ENCODE measurements around the gene FAM162A.

Gene FAM162A

DNA sequence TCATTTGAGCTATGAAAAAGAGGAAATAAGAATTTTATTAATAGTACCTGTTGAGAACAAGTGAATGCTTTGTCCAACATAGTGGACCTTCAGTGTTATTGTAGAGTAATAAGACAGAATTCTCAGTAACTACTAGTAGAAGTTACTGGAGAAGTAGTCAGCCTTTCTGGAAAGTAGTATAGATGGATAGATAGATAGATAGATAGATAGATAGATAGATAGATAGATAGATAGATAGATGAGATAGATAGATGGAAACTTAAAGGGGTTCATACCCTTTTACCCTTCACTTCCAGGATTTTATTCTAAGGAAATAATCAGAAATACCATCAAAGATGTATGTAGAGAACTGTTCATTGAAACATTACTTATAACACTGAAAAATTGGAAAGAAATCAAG, 5.2 kb downstream of the FAM162A start:
- DNase-seq: no peak

DNA sequence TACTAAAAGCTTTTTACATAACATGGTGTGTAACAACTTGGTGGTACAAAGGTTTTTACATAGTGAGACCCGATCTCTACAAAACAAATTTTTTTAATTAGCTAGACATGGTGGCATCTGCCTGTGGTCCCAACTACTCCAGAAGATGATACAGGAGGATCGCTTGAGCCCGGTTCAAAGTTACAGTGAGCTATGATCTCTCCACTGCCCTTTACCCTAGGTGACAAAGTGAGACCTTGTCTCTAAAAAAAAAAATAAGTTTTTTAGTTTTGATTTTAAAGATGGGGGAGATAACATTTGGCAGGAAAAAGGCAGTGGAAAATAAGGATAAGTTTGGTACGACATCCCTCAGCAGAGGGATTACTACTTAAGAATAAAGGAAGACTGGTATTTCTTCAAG, 5.9 kb downstream of the FAM162A start:
- no peak for DNase-seq

DNA sequence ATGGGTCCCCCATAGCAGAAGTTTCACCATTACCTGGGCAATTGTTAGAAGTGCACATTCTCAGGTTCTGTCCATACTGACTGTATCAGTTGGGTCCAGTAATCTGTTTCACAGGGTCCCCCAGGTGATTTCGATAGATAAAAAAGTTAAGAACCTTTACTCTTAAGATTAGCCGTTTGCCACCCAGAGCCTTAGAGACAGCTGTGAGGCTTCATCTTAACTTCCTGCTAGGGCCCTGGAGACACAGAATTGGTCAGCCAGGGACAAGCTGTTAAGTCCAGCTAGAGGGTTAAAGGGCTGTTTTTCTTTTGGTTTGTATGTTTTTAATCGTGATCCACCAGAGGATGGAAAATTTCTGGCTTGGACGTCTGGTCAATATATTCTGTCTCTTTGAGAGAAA, 6.7 kb downstream of the FAM162A start:
- DNase-seq: no peak

DNA sequence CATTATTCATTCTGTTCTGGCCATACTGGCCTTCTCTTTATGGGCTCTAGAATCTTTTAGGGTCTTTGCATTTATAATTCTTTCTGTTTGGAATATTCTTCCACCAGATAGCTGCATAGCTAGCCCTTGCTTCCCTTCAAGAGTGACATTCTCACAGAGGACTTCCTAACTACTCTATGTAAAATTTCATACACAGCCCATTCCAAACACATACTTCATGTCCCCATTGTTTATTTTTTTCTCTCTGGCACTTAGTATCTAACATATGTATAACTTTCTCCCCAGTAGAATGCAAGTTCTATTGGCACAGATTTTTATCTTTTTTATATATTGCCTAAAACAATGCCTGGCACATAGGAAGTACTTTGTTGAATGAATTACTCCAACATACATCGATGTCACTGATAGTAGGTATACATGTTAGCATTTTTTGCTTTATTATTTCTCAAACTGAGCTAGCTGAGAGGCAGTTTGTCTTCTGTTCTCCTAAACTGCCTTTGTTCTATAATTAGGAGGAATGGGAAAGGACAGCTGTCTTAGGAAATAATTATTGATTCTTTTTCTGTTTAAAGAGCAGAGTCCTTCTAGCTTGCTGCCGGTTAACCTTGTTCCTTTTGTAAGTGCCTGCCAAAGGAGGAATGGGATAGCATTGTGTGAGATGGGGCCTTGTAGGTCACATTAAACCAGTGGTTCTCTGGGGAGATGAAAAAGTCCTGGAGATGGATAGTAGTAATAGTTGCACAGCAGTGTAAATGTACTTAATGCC, 7.9 kb downstream of the FAM162A start:
- DNase-seq: no peak

DNA sequence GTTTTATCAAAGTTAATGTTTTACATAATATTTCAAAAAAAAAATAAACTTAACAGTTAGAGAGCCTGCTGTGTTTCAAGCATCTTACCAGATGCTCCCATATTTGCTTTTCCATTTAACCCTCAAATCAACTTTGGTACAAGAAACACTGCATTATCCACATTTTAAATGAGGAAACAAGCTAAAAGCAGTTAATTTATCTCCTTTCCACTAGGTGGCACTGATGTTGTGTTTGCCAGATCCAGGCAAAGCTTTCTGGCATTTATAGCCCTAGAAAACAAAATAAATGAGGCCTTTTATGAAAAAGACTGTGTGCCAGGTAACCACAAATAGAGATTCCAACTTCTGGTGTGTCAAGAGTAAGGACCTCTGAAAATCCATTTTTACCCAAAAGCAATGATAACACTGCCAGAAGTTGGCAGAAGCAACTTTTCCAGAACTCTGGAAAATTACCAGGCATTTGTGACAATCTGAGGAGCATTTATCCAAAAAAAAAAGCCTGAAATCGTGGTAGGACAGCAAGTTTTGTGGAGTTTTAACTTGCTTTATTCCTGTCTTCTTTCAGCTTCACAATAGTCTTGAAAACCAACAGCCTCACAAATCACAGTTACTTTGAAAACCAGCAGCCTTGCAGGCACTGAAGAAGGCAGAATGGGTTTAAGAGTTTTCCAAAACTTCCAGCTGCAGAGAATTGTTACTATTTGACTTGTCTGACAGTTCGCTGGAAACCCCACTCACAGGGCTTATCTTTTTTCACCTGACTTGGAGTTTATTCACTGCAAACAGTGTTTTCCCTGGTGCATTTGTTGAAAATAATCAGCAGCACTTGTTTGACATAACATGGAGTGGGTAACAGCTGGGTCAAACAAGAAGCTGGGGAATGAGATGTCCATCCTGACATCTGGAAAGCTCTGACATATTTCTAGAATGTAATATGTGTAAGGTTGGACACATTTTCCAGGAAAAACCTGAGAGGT, 9.2 kb downstream of the FAM162A start:
- no peak for DNase-seq

DNA sequence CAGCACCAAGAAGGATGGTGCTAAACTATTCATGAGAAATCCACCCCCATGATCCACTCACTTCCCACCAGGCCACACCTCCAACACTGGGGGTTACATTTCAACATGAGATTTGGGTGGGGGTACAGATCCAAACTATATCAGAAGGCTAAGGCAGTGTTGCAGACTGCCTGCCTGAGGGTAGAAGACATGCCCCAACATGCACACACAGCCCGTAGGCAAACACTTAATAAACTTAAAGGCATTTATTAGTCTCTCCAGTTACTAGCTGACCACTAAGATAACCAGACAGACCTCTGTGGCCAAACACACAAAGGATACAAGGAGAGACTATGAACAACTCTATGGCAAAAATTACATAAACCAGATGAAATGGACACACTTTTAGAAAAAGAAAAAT, 10.2 kb downstream of the FAM162A start:
- DNase-seq: no peak

DNA sequence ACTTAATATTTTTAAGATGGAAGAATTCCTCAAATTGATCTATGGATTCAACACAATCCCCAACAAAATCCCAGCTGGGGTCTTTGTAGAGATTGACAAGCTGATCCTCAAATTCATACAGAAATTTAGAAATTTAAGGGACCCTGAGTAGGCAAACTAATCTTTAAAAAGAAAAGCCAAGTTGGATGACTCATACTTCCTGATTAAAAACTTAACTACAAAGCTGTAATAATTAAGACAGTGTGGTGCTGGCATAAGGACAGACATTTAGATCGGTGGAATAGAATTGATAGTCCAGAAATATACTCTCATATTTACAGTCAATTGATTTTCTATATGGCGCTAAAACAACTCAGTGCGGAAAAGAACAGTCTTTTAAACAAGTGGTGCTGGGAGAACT, 11.6 kb downstream of the FAM162A start:
- no peak for DNase-seq

DNA sequence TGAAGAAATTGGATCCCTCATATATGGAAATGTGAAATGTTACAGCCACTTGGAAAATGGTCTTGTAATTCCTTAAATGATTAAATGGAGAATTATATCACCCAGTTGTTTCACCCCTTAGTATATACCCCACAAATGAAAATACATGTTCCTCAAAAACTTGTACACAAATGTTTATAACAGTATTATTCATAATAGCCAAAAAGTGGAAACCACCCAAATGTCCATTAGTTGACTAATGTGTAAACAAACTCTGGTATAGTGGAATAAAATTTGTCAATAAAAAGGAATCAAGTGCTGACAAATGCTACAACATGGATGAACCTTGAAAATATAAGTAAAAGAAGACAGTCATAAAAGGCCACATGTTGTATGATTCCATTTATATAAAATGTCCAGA, 12.5 kb downstream of the FAM162A start:
- no peak for DNase-seq

DNA sequence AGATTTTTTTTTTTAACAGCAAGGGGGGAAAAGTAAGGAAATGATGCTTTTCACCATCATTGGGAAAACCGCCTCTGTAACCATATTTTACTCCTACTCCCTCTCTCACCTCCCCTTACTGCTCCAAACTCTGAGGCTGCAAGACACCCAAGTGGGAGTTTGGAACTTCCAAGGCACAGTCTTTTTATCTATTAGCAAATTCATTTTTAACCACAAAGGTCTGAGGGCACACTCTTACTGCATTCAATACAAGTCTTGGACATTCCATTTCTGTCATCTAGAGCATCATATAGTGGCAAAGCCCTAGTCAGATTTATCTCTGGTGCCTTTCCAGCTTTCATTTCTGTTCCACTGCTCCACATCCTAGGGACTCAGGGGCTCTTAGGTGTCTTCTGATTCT, 13.2 kb downstream of the FAM162A start:
- DNase-seq: no peak

DNA sequence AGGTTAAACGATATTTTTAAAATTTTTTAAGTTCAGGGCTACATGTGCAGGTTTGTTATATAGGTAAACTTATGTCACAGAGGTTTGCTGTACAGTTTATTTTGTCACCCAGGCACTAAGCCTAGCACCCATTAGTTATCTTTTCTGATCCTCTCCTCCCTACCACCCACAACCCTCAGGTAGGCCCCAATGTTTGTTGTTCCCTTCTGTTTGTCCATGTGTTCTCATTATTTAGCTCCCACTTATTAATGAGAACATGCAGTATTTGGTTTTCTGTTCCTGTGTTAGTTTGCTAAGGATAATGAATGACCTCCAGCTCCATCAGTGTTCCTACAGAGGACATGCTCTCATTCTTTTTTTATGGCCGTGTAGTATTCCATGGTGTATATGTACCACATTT, 14.9 kb downstream of the FAM162A start:
- DNase-seq: no peak

DNA sequence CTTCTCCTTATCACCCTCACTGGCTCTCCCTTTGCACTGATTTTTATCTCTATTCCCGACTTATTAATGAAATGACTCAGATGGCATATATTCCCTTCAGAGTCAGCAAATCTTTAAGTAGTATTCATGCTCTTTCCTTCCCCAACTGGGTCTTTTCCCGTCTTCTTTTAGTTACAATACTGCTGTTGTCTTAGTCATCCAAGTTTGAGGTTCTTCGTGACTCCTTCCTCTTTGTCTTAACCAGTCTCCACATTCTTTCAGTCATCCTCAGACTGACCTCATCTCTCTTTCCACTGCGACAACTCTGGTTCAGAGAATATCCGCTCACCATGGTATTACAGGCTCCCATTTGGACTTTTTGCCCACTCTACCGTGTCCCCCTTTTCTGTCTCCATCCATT, 19.5 kb downstream of the FAM162A start:
- no peak for DNase-seq

DNA sequence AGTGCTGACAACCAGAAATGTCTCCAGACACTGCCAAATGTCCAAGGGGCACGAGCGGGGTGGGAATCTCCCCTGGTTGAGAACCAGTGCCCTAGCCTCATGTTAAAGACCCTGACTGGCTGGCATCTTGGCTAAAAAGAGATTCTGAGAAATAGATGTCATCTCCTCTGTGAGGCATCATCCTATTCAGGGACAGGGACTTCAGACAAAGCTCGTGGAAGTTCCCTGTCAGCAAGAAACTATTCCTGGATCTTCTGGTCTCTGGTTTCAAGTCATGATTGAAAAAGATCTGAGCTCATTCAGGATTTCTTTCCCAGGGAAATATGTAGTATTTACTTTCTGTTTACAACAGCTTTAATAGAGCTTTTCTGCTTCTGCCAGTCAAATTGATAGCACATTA, 21.0 kb downstream of the FAM162A start:
- DNase-seq: no peak

DNA sequence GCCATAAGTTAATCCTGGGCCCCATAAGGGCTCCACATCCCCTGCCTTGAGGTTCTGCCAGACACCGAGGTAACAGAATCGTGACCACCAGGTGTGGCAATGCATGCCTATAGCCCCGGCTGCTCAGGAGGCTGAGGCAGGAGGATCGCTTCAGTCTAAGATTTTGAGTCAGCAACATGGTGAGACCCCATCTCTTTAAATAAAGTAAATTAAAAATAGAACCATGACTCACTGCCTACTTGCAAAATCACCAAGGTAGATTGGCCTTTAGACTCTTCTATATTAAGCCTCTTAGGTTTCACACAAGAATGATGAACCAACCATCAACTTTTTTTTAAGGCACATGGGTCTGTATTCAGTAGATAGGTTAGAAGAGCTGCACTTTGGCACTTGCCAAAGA, 22.2 kb downstream of the FAM162A start:
- no peak for DNase-seq

DNA sequence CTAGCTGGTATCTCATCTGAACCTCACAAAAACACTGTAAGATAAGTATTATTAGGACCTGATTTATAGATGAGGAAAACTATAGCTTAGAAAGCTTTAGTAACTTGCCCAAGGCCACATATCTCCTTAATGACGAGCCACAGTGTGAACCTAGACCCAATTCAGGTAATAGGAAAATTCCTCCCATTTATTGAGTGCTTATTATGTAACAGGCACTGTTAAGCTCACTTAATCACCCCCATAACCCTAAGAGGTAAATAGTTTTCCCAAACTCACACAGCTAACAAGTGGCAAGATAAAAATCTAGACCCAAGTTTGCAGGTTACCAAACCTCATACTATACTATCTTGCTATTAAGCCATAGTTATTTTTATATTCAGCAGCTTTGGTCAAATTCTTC, 24.0 kb downstream of the FAM162A start:
- no peak for DNase-seq

DNA sequence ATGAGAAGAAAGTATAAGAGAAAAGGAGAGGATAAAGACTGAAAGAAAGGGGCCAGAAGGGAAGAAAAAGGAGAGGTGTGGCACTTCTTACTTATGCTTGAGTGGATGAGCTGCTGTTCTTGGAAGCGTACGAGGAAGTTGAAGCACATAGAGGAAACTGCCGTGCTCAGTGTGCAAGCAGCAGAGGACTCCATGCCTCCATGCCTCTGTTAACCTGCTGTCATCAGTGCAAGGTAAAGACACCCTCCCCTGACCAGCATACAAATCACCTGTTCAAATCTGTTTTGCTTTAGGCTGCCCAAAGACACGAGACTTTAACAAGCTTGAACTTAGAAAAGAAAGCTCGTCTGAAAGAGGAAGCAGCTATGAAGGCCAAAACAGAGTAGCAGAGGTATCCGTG, 25.5 kb downstream of the FAM162A start:
- no peak for DNase-seq

DNA sequence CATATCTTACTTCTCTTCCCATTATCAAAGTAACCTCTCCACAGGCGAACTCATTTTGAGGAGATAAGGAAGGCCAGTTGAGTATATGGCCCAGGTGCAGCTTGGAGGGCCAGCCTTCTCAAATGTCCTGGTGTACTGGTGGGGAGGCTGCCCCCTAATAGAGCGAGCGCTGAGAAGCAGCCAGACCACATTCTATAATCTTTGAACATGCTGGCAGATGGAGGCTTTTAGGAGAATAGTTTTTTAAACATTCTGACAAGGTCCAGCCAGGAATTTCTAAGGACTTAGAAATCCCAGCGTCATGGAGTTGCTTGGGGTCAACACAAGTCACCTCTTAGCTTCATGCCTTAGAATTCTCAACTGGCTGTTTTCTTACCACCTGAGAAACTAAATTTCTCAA, 26.1 kb downstream of the FAM162A start:
- DNase-seq: no peak

DNA sequence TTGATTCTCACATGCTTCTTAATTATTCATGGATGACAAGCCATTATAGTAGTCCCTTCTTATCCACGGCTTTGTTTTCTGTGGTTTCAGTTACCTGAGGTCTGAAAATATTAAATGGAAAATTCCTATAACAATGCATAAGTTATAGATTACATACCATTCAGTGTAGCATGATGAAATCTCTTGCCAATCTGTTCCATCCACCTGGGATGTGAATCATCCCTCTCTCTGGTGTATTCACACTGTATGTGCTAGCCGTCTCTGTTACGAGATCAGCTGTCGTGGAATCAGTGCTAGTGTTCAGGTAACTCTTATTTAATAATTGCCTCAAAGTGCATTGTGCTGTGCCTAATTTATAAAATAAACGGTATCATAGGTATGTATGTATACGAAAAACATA, 26.7 kb downstream of the FAM162A start:
- DNase-seq: no peak

DNA sequence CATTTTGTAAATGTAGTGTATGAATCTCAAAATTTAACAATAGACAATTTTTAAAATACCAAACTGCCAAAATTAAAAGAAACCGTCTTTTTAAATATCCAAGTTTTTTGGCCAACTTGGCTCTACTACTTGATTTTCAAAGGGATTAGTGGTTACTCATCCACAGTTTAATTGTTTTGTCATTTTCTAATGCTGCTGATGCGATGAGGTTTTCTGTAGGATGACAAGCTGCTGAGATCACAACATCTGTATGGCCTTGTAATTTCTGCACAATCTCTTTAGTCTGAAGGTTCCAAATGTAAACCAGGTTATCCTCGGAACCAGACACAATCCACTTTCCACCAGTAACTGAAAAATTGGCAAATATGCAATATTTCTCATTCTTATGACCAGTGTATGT, 30.4 kb downstream of the FAM162A start:
- DNase-seq: no peak

DNA sequence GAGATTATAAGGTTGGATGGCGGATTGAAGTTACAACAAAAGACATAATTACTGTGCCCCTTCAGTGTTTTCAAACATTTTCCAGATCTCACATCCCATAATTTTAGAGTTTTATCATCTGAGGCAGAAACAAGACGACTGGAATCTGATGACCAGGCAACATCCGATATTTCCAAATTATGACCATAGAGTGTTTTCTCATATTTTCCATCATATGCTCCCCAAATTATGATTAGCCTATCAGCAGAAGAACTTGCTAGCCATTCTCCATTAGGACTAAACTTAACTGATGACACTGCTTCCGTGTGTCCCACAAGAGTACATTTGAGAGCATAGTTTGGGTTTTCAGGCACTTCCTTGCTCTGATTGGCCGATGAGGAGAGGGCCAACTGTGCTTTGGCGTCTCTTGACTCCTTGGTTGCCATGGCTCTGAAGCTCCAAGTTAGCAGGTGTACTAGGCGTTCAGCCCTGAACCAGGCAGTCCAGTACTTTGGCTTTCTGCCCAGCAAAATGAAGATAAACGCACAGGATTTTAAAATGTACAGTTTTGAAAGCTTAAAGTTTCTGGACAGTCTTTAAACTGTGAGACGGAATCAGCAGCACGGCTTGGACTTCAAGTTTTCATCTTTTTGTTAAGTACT, 31.2 kb downstream of the FAM162A start:
- DNase-seq: peak; percentile 12

DNA sequence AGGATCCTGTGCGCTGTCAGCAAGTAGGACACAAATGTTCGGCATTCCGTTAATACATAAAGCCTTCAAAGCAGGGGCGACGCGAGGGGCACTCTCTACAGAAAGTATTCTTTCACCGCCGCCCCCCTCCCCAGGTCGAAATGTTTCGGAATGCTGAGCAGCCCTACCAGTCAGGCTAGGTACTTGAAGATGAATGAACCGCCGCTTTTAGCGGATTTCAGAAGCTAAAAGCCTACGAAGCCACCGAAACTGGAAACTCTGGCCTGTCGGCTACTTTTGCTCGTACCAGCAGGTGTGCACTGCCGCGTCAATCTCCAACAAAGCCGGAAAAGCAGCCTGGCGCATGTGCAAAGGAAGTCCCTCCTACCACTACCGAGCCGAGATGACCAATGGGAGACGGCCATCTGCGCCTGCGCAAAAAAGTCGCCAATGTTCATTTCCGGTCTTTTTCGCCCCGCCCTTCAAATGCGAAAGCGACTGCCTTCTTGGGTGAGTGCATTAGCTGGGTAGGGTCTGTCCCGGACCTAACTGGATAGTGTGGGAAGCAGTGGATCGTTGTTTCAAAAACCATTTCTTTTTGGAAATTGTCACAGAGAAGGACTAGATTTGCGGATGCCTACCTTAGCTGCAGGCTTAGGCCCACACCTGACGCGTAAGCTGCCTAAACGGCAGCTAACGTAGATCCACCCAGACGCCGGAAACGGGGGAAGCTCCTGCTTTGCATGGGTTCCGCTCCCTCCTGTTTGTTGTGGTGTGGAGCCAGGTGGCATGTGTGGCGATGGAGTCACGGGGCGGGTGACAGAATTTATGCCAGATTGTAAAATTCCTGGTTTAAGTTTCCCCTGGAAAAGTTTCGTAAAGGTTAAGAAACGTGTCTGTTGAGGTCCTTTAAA, 32.0 kb downstream of the FAM162A start, which contains the start of gene WDR5B:
WDR5B (minus strand) TSS at position 301 of the 893 bp plus-strand sequence. CDS start 534 bp downstream, outside the sequence.
- peak; percentile 98 for DNase-seq

DNA sequence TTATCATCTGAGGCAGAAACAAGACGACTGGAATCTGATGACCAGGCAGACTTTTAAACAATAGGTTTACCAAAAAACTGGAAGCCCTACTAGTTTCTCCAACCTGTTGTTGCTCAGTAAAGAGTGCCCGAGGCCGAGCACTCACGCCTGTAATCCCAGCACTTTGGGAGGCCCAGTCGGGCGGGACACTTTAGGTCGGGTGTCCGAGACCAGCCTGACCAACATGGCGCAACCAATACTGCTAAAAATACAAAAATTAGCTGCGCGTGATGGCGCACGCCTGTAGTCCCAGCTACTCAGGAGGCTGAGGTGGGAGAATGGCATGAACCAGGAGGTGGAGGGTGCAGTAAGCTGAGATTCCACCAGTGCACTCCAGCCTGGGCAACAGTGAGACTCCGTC, 33.0 kb downstream of the FAM162A start:
- no peak for DNase-seq

DNA sequence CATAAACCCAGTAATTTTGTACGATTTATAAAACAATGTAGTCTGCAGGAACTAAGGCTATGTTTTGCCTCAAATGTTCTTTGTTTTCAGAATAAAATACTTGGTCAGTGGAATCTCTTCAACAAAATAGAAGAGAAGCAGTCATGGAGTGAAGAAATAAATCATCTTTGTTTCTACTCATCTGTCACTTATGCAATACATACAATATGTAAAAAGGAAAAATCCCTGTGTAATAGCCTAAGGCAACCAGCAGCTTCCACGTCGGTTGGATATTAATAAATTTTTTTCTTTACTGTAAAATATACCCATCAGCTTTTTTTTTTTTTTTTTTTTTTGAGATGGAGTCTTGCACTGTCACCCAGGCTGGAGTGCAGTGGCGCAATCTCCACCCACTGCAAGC, 37.1 kb downstream of the FAM162A start:
- DNase-seq: no peak

DNA sequence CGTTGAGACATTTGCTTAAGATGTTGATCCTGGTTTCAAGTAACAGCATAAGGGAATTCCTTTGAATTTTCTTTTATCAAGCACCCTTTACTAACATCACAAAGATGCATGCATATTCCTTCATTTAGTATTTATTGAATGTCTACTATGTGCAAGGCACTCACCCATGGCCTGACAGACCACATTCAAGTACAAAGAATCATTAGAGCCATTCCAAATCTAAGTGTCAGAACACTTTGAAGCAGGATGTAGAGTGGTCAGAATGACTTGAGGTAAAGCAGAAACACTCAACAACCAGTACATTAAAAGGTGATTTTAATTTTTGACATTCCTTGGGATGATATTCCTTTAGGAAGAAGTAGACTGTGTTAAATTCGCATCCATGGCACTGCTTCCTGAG, 37.9 kb downstream of the FAM162A start:
- no peak for DNase-seq

Data from activated gamma-delta T cell treated with Interleukin-2 at 50 U/mL for 16 hours (primary cell).